Renal cortical epithelial cell (primary cell): ENCODE measurements around the gene NRXN2. TPM values are rescaled to one million over a fixed set of nuclear protein-coding genes. Genes with fewer than 3 reads are reported as not detected.

Source experiments
- DNase-seq: peaks from one replicate; pipeline ENCODE4 v3.0.0-alpha.2; 2011; ENCODE audit warnings: low read depth
- total RNA-seq: library from RNA; depleted of rRNA; stranded (reverse); fragments of >200 nt; gene quantifications from 2 replicates; pipeline ENCODE4 v1.2.3, GENCODE V29; 2014

The NRXN2 gene
- total RNA-seq, 1 donor from 2014 or later: under 0.01 TPM

- DNase-seq: peak; percentile 6
These were observed 132.2 kb downstream of the NRXN2 start, which contains the start of gene SLC22A12 for GRCh38 chr11:64590763-64591221. Gene SLC22A12 (plus strand): TSS chr11:64591220. CDS start chr11:64591557, 337 bp downstream.

- DNase-seq: no peak
These were observed 134.3 kb downstream of the NRXN2 start for GRCh38 chr11:64588701-64589100.

GRCh38 chr11:64586366-64586765, 136.6 kb downstream of the NRXN2 start:
- DNase-seq: no peak

GRCh38 chr11:64585150-64585549, 137.8 kb downstream of the NRXN2 start:
- DNase-seq: no peak

- no peak for DNase-seq
These were observed 139.4 kb downstream of the NRXN2 start for GRCh38 chr11:64583296-64584262.

- no peak for DNase-seq
These were observed 140.1 kb downstream of the NRXN2 start for GRCh38 chr11:64582885-64583284.

- no peak for DNase-seq
These were observed 141.9 kb downstream of the NRXN2 start for GRCh38 chr11:64581057-64581523.

- DNase-seq: no peak
These were observed 142.6 kb downstream of the NRXN2 start for GRCh38 chr11:64580412-64580811.

GRCh38 chr11:64577202-64577601, 145.8 kb downstream of the NRXN2 start:
- DNase-seq: no peak

- DNase-seq: no peak
These were observed 150.9 kb downstream of the NRXN2 start for GRCh38 chr11:64572143-64572542.

- DNase-seq: no peak
These were observed 151.4 kb downstream of the NRXN2 start for GRCh38 chr11:64571410-64572091.

GRCh38 chr11:64571050-64571409, 152.0 kb downstream of the NRXN2 start:
- DNase-seq: no peak

- DNase-seq: no peak
These were observed 152.7 kb downstream of the NRXN2 start for GRCh38 chr11:64570341-64570740.

- DNase-seq: no peak
These were observed 153.6 kb downstream of the NRXN2 start for GRCh38 chr11:64569300-64569970.

- DNase-seq: no peak
These were observed 154.3 kb downstream of the NRXN2 start for GRCh38 chr11:64568584-64569140.

- no peak for DNase-seq
These were observed 154.9 kb downstream of the NRXN2 start for GRCh38 chr11:64568041-64568571.

GRCh38 chr11:64566915-64567891, 155.8 kb downstream of the NRXN2 start:
- DNase-seq: no peak

GRCh38 chr11:64566042-64566914, 156.7 kb downstream of the NRXN2 start:
- DNase-seq: peak; percentile 77
